C4-2B (cell line): ENCODE results near the gene SCUBE1.

Source experiments
- ZFX ChIP-seq: fragments of 450-650 bp; IDR thresholded peaks from 2 replicates; pipeline ENCODE4 v1.6.1; 2017
- TF ChIP-seq, protein P1 (sequence below): fragments of 450-650 bp; conservative IDR thresholded peaks from 2 replicates; pipeline ENCODE4 v1.5.1; 2017; ENCODE audit warnings: mild to moderate bottlenecking

DNA sequence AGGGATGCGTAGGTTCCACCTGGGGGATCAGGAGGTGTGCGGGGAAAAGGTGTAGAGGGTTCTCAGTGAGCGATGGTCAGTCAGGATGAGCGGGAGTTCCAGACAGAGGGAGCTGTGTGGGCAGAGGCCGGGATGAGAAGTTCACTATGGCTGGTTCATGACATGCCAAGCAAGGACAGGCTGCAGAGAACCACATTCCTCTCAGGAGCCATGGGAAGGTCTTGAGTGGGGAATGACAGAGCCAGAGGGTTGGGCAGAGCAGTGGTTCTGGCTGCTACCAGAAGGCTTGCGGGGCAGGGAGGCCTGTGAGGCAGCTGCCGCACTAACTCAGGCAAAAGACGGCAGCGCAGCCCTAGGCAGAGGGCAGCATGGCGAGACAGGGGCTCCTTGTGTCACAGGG, 66.1 kb downstream of the SCUBE1 start:
- TF ChIP-seq, protein P1, sequence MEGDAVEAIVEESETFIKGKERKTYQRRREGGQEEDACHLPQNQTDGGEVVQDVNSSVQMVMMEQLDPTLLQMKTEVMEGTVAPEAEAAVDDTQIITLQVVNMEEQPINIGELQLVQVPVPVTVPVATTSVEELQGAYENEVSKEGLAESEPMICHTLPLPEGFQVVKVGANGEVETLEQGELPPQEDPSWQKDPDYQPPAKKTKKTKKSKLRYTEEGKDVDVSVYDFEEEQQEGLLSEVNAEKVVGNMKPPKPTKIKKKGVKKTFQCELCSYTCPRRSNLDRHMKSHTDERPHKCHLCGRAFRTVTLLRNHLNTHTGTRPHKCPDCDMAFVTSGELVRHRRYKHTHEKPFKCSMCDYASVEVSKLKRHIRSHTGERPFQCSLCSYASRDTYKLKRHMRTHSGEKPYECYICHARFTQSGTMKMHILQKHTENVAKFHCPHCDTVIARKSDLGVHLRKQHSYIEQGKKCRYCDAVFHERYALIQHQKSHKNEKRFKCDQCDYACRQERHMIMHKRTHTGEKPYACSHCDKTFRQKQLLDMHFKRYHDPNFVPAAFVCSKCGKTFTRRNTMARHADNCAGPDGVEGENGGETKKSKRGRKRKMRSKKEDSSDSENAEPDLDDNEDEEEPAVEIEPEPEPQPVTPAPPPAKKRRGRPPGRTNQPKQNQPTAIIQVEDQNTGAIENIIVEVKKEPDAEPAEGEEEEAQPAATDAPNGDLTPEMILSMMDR: no peak
- no peak for TF ChIP-seq ZFX
